Rectal smooth muscle tissue (tissue), 1 donor: ENCODE data around the gene GRM7.

Source experiments
- H3K27ac ChIP-seq: one replicate; pipeline ENCODE4 v1.7.0; 2013; ENCODE audit warnings: low read depth, low read length, inconsistent platforms
- H3K27me3 ChIP-seq: one replicate; pipeline ENCODE4 v1.7.0; 2013; ENCODE audit warnings: low read length; ENCODE audit not compliant: control insufficient read depth, insufficient read depth
- H3K36me3 ChIP-seq: one replicate; pipeline ENCODE4 v1.7.0; 2013; ENCODE audit warnings: low read length; ENCODE audit not compliant: control insufficient read depth, insufficient read depth
- H3K4me1 ChIP-seq: one replicate; pipeline ENCODE4 v1.7.0; 2013; ENCODE audit warnings: low read length; ENCODE audit not compliant: control insufficient read depth, insufficient read depth
- H3K4me3 ChIP-seq: one replicate; pipeline ENCODE4 v1.7.0; 2013; ENCODE audit warnings: low read length
- H3K9ac ChIP-seq: one replicate; pipeline ENCODE4 v1.7.0; 2013; ENCODE audit warnings: low read length

Gene GRM7

DNA sequence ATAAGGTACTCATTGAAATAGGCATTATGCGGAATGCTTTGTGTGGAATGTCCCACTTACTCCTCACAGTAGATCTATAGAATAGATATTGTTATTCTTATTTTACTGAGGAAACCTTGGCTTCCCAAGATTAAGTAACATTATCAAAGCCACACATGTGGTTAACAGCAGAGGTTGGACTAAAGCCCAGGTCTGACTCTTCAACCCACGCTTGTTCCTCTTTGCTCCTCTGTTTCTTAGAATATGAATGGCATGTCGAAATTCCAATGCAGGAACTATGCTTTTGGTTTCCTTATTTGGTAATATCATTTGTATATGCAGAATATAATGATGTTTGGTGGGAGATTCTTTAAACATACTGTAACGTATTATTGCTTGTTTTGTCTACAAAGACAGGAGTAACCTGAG is 821.9 kb downstream of the GRM7 start:
- H3K27me3 ChIP-seq, result no peaks in the 10 kb centered on the region
- H3K4me3 ChIP-seq, result no peak overlapping the region
- H3K9ac ChIP-seq, result no peak overlapping the region
- H3K27ac ChIP-seq, result no peak overlapping the region
- no peaks in the 10 kb centered on the region for H3K4me1 ChIP-seq
- no peaks in the 10 kb centered on the region for H3K36me3 ChIP-seq

DNA sequence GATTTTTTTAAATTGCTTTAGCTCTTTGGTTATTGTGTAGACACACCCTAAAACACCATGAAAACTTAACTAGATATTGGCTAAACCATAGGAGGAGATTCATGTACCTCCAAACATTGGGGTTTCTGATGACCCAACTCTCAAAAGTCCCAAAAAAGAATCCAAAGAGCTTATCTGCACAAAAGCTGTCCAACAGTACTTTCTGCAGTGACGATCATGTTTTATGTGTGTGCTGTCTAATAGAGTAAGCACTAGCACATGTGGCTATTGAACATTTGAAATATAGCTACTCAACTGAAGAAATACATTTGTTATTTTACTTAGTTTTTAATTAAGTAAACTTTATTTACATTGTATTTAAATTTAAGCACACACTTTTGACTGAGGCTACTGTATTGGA is 822.5 kb downstream of the GRM7 start:
- no peak overlapping the region for H3K27ac ChIP-seq

DNA sequence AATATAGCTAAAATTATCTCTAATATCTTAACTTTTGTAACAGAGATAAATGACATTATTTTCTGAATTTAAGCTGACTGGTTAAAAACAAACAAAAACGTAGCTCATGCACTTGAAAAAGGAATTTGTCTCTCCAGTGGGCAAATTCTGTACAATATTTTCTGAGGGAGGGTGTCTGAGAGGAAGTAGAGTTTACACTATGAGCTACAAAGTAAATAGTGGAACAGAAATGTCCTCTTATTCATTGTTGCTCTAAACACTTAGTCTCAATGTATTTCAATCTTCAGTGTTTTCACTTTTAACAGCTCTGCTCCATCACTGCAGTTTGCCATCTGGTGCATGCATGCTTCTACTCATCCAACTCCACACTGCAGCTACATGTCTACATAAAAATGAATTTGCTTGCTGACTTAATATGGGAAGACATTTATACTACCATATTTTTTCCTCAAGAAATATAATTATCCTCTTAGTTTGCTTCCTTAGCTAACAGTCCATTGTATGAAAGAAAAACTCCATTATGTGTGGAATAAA is 823.3 kb downstream of the GRM7 start:
- no peaks in the 10 kb centered on the region for H3K36me3 ChIP-seq
- H3K27me3 ChIP-seq, result no peaks in the 10 kb centered on the region
- H3K27ac ChIP-seq, result no peak overlapping the region
- H3K9ac ChIP-seq, result no peak overlapping the region
- H3K4me1 ChIP-seq, result no peaks in the 10 kb centered on the region
- no peak overlapping the region for H3K4me3 ChIP-seq

More for the DNA sequence above, 822.5 kb downstream of the GRM7 start:
- no peak overlapping the region for H3K4me3 ChIP-seq
- H3K36me3 ChIP-seq, result no peaks in the 10 kb centered on the region
- no peaks in the 10 kb centered on the region for H3K4me1 ChIP-seq
- no peak overlapping the region for H3K9ac ChIP-seq
- H3K27me3 ChIP-seq, result no peaks in the 10 kb centered on the region

DNA sequence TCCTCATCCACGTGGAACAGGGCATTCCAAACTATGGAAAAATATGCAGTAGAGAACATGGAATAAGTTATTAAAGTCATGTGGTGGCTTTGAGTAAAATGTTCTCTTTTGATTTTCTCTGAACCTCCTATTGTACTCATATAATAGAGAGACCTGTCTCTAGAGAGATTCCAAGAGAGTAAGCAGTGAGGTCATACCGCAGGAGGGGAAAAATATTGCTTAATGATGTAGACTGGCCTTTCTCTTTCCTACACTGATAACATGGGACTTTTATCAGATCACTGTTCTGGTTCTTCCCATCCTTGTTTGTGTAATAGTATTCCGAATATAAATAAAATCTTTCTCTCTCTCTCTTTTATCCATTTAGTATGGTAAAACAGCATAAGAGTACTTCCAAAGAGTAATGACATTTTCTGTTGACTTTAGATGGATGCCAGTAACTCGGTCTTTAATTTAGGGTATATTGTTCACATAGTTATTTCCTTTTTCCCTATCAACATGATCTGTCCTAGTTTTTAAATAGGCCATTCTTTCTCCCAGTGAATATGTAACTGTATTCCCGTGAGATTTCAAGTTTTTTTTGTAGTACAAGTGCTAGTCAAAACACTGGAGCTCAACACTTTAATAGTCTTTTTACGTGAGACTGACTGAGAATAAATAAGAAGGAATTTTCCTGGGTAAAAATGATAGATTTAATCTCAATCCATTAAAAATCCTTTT is 826.7 kb downstream of the GRM7 start:
- Histone ChIP-seq H3K4me3 (no peak overlapping the region), H3K27ac (no peak overlapping the region), H3K4me1 (no peaks in the 10 kb centered on the region), H3K36me3 (no peaks in the 10 kb centered on the region), H3K9ac (no peak overlapping the region), H3K27me3 (no peaks in the 10 kb centered on the region)

- Histone ChIP-seq H3K9ac (no peak overlapping the region), H3K4me1 (no peaks in the 10 kb centered on the region), H3K27ac (no peak overlapping the region), H3K4me3 (no peak overlapping the region), H3K36me3 (no peaks in the 10 kb centered on the region), H3K27me3 (no peaks in the 10 kb centered on the region)
Observed at GRCh38 chr3:7692866-7693265, 832.0 kb downstream of the GRM7 start.

DNA sequence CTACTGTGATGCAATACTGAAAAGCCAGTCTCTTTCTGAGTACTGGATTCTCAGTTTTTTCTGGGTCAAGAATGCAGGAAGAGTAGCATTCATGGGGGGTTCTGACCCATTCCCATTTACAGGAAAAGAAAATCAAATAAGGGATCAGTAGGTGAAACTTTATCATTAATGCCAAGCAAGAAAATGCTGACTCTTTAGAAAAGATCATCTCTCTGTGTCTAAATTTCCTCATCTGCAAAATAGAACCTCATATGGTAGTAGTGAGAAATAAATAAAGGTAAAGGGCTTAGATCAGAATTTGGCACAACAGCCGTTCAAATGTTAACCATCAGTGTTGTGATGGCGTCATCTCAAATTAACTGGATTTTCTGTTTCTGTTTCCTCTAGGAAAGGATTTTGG is 833.1 kb downstream of the GRM7 start:
- Histone ChIP-seq H3K4me3 (no peak overlapping the region), H3K27me3 (no peaks in the 10 kb centered on the region), H3K9ac (no peak overlapping the region), H3K27ac (no peak overlapping the region), H3K36me3 (no peaks in the 10 kb centered on the region), H3K4me1 (no peaks in the 10 kb centered on the region)

DNA sequence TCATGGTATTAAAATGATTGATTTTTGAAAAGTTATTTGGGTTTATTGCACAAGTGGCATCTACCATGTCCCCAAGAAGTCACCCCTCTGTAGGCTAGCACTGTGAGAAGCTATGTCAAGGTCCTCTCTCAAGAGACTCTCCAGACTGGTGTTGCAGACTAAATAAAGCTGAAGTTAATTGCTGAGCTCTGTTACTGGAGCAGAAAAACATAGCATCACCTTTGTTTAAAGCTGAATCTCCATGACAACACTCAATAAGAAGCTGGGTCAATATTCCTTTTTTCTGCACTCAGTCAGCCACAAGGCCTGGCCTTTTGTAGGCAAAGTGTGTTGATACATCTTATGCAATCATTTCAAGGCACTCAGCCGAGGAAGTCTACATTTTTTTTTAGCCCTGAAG is 834.1 kb downstream of the GRM7 start:
- H3K4me1 ChIP-seq, result no peaks in the 10 kb centered on the region
- H3K9ac ChIP-seq, result no peak overlapping the region
- no peak overlapping the region for H3K4me3 ChIP-seq
- no peaks in the 10 kb centered on the region for H3K27me3 ChIP-seq
- H3K36me3 ChIP-seq, result no peaks in the 10 kb centered on the region
- H3K27ac ChIP-seq, result no peak overlapping the region

GRCh38 chr3:7696320-7696719 is 835.4 kb downstream of the GRM7 start:
- Histone ChIP-seq H3K4me3 (no peak overlapping the region), H3K27ac (no peak overlapping the region), H3K27me3 (no peaks in the 10 kb centered on the region), H3K9ac (no peak overlapping the region), H3K4me1 (no peaks in the 10 kb centered on the region), H3K36me3 (no peaks in the 10 kb centered on the region)

DNA sequence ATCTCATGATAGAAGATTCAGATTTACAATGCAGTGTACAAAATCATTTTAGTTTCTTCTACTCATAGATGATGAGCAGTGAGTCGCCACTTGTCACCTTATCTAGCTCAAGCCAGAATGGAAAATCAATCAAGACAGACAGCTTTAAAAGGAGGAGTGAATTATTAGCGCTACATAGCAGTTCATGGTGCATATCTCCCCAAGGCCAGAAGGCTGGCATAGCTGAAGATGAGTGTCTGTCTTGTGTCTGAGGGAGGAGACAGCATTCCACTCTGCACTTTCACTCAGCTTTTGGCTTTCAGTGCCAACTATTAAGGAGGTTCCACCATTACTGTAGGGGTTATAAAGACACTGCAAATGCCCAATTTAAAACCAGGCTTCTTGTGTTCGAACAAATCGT is 836.6 kb downstream of the GRM7 start:
- Histone ChIP-seq H3K27me3 (no peaks in the 10 kb centered on the region), H3K9ac (no peak overlapping the region), H3K4me3 (no peak overlapping the region), H3K36me3 (no peaks in the 10 kb centered on the region), H3K4me1 (no peaks in the 10 kb centered on the region), H3K27ac (no peak overlapping the region)

- H3K9ac ChIP-seq, result no peak overlapping the region
- no peaks in the 10 kb centered on the region for H3K36me3 ChIP-seq
- H3K4me1 ChIP-seq, result no peaks in the 10 kb centered on the region
- H3K4me3 ChIP-seq, result no peak overlapping the region
- H3K27ac ChIP-seq, result no peak overlapping the region
- no peaks in the 10 kb centered on the region for H3K27me3 ChIP-seq
Observed at GRCh38 chr3:7700539-7700938, 839.6 kb downstream of the GRM7 start.

- Histone ChIP-seq H3K4me3 (no peak overlapping the region), H3K27ac (no peak overlapping the region), H3K4me1 (no peaks in the 10 kb centered on the region), H3K9ac (no peak overlapping the region), H3K27me3 (no peaks in the 10 kb centered on the region), H3K36me3 (no peaks in the 10 kb centered on the region)
Observed at GRCh38 chr3:7700977-7701376, 840.1 kb downstream of the GRM7 start.

- Histone ChIP-seq H3K36me3 (no peaks in the 10 kb centered on the region), H3K4me1 (no peaks in the 10 kb centered on the region), H3K9ac (no peak overlapping the region), H3K27me3 (no peaks in the 10 kb centered on the region), H3K27ac (no peak overlapping the region), H3K4me3 (no peak overlapping the region)
Observed at GRCh38 chr3:7707187-7707586, 846.3 kb downstream of the GRM7 start.

- no peak overlapping the region for H3K9ac ChIP-seq
- no peak overlapping the region for H3K27ac ChIP-seq
- no peaks in the 10 kb centered on the region for H3K36me3 ChIP-seq
- no peaks in the 10 kb centered on the region for H3K4me1 ChIP-seq
- H3K27me3 ChIP-seq, result no peaks in the 10 kb centered on the region
- no peak overlapping the region for H3K4me3 ChIP-seq
Observed at GRCh38 chr3:7709376-7710082, 848.6 kb downstream of the GRM7 start.
